ENCODE results near the gene S100PBP. TPM values are rescaled to one million over a fixed set of nuclear protein-coding genes. Genes with fewer than 3 reads are reported as not detected.
A peak's percentile ranks its signal among the peaks of the same experiment; 100 is the strongest.

S100PBP gene
- total and polyA plus RNA-seq, 9 of the 15 experiments (the other 6 are each of a cell fraction or from before 2014, with no cell fraction given): 22.9 to 60.2 (median 32.9) TPM

DNA sequence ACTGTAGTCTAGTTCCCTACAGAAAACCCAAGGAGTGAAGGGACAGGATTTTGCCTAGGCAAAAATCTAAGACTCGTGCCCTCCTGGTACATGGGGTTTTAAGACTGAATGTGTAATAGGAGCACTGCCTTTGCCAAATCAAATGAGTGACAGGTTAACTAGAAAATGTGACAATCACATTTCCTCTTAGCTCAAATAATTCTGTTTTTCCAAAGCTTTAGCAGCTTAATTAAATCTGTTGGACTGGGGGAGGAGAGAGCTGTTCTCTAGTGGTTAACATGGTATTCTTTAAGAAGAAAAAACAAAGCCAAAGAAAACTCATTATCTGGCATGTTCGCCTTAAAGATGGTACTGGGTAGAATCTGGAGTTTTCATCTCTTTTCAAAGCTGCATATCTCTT lies 40.7 kb downstream of the S100PBP start:
- ChIA-PET CTCF (ENCODE audit: low intra/inter-chr PET ratio) (no interaction called here), POLR2A (interaction anchor here (0.8 to 2.0 kb wide), 4 partner anchors 8 to 40 kb away, joined by 3 to 7 read pairs (median 6); partner anchors contain the start of genes S100PBP and YARS1)
- Histone ChIP-seq H3K4me3 (no peak overlapping the region), H3K27ac (ENCODE audit: extremely low read depth, low read depth, low read length) (no peak overlapping the region), H3K4me1 (replicated peaks in 1 of 2; ENCODE audit: control insufficient read depth in 2 of 2, insufficient read depth in 2 of 2, low read length in 2 of 2) (no peaks in the 10 kb centered on the region), H4K20me1 (replicated peaks; ENCODE audit: control insufficient read depth, insufficient read depth, low read length) (no peaks in the 10 kb centered on the region), H3K4me2 (ENCODE audit: insufficient read depth, low read length) (no peak overlapping the region), H3K27me3 (ENCODE audit: control insufficient read depth in 2 of 2, insufficient read depth in 2 of 2, low read length in 2 of 2) (no peaks in the 10 kb centered on the region), H2AFZ (ENCODE audit: low read depth, low read length) (no peak overlapping the region), H3K9ac (ENCODE audit: insufficient read depth in 1 of 2, low read depth in 2 of 2, low read length in 2 of 2) (no peak overlapping the region), H3K9me1 (ENCODE audit: control insufficient read depth, insufficient read depth, low read length) (no peaks in the 10 kb centered on the region), H3K79me2 (ENCODE audit: control insufficient read depth, insufficient read depth, low read length) (no peaks in the 10 kb centered on the region), H3K9me3 (replicated peaks; ENCODE audit: control insufficient read depth, insufficient read depth, low read depth, low read length) (no peaks in the 10 kb centered on the region), H3K36me3 (ENCODE audit: control insufficient read depth, insufficient read depth, low read length) (peaks cover 82% of the 10 kb centered on the region)
- DNase-seq (ENCODE audit: extremely low read depth in 1 of 4, low spot score in 3 of 4) (no peak), ATAC-seq (no peak), FAIRE-seq (no peak)
- WGBS (ENCODE audit: insufficient coverage, low coverage, missing lambda C conversion rate): 97% methylated on average over 2 of the region's 2 CpGs
- intact Hi-C loops (cut with micrococcal nuclease) (no loop called here), in situ Hi-C loops (cut with MboI) (no loop called here)
- BruUV-seq (replicated peaks): TSS peak; percentile 6
- TF ChIP-seq FOXP4 (CRISPR knock-in tag; IDR thresholded peaks at IDR 0.05; ENCODE audit: borderline replicate concordance) (no peak), HDAC8 (tag; IDR thresholded peaks at IDR 0.05) (no peak), ZC3H4 (CRISPR knock-in tag; IDR thresholded peaks at IDR 0.05; ENCODE audit: borderline replicate concordance) (no peak), MCM3 (IDR thresholded peaks at IDR 0.05) (no peak), SIRT6 (IDR thresholded peaks at IDR 0.05; ENCODE audit: low read depth, low read length) (no peak), NCOR1 (IDR thresholded peaks at IDR 0.05) (no peak), UBTF (IDR thresholded peaks at IDR 0.05; ENCODE audit: borderline replicate concordance in 1 of 2, low read depth in 2 of 2, low read length in 2 of 2) (no peak), DIDO1 (tag; IDR thresholded peaks at IDR 0.05; ENCODE audit: low read depth) (no peak), ATF1 (CRISPR knock-in tag; IDR thresholded peaks at IDR 0.05) (no peak), ATF1 (tag; IDR thresholded peaks at IDR 0.05) (no peak), THRAP3 (IDR thresholded peaks at IDR 0.05; ENCODE audit: borderline replicate concordance) (no peak), ASH1L (IDR thresholded peaks at IDR 0.05; ENCODE audit: borderline replicate concordance, low read depth, partially characterized antibody) (no peak)
- TF ChIP-seq, protein P1, sequence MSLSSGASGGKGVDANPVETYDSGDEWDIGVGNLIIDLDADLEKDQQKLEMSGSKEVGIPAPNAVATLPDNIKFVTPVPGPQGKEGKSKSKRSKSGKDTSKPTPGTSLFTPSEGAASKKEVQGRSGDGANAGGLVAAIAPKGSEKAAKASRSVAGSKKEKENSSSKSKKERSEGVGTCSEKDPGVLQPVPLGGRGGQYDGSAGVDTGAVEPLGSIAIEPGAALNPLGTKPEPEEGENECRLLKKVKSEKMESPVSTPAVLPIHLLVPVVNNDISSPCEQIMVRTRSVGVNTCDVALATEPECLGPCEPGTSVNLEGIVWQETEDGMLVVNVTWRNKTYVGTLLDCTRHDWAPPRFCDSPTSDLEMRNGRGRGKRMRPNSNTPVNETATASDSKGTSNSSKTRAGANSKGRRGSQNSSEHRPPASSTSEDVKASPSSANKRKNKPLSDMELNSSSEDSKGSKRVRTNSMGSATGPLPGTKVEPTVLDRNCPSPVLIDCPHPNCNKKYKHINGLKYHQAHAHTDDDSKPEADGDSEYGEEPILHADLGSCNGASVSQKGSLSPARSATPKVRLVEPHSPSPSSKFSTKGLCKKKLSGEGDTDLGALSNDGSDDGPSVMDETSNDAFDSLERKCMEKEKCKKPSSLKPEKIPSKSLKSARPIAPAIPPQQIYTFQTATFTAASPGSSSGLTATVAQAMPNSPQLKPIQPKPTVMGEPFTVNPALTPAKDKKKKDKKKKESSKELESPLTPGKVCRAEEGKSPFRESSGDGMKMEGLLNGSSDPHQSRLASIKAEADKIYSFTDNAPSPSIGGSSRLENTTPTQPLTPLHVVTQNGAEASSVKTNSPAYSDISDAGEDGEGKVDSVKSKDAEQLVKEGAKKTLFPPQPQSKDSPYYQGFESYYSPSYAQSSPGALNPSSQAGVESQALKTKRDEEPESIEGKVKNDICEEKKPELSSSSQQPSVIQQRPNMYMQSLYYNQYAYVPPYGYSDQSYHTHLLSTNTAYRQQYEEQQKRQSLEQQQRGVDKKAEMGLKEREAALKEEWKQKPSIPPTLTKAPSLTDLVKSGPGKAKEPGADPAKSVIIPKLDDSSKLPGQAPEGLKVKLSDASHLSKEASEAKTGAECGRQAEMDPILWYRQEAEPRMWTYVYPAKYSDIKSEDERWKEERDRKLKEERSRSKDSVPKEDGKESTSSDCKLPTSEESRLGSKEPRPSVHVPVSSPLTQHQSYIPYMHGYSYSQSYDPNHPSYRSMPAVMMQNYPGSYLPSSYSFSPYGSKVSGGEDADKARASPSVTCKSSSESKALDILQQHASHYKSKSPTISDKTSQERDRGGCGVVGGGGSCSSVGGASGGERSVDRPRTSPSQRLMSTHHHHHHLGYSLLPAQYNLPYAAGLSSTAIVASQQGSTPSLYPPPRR (CRISPR knock-in tag; IDR thresholded peaks at IDR 0.05; ENCODE audit: borderline replicate concordance): no peak
- TF ChIP-seq, protein P2, sequence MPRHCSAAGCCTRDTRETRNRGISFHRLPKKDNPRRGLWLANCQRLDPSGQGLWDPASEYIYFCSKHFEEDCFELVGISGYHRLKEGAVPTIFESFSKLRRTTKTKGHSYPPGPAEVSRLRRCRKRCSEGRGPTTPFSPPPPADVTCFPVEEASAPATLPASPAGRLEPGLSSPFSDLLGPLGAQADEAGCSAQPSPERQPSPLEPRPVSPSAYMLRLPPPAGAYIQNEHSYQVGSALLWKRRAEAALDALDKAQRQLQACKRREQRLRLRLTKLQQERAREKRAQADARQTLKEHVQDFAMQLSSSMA (CRISPR knock-in tag; IDR thresholded peaks at IDR 0.05): no peak

Data from K562 (cell line).